Stimulated activated CD4-positive, alpha-beta T cell treated with anti-CD3 and anti-CD28 coated beads, Interleukin-1b, Interleukin-23, amount 100 ng/mL, for 4 hours (primary cell): ENCODE measurements around the gene ZMIZ1.

ENCODE experiments used
- DNase-seq, 2 donors: peaks; one replicate each; pipeline ENCODE4 v3.0.0-alpha.2; 2020; ENCODE audit warnings: low read depth in 2 of 2

The ZMIZ1 gene, protein sequence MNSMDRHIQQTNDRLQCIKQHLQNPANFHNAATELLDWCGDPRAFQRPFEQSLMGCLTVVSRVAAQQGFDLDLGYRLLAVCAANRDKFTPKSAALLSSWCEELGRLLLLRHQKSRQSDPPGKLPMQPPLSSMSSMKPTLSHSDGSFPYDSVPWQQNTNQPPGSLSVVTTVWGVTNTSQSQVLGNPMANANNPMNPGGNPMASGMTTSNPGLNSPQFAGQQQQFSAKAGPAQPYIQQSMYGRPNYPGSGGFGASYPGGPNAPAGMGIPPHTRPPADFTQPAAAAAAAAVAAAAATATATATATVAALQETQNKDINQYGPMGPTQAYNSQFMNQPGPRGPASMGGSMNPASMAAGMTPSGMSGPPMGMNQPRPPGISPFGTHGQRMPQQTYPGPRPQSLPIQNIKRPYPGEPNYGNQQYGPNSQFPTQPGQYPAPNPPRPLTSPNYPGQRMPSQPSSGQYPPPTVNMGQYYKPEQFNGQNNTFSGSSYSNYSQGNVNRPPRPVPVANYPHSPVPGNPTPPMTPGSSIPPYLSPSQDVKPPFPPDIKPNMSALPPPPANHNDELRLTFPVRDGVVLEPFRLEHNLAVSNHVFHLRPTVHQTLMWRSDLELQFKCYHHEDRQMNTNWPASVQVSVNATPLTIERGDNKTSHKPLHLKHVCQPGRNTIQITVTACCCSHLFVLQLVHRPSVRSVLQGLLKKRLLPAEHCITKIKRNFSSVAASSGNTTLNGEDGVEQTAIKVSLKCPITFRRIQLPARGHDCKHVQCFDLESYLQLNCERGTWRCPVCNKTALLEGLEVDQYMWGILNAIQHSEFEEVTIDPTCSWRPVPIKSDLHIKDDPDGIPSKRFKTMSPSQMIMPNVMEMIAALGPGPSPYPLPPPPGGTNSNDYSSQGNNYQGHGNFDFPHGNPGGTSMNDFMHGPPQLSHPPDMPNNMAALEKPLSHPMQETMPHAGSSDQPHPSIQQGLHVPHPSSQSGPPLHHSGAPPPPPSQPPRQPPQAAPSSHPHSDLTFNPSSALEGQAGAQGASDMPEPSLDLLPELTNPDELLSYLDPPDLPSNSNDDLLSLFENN

DNA sequence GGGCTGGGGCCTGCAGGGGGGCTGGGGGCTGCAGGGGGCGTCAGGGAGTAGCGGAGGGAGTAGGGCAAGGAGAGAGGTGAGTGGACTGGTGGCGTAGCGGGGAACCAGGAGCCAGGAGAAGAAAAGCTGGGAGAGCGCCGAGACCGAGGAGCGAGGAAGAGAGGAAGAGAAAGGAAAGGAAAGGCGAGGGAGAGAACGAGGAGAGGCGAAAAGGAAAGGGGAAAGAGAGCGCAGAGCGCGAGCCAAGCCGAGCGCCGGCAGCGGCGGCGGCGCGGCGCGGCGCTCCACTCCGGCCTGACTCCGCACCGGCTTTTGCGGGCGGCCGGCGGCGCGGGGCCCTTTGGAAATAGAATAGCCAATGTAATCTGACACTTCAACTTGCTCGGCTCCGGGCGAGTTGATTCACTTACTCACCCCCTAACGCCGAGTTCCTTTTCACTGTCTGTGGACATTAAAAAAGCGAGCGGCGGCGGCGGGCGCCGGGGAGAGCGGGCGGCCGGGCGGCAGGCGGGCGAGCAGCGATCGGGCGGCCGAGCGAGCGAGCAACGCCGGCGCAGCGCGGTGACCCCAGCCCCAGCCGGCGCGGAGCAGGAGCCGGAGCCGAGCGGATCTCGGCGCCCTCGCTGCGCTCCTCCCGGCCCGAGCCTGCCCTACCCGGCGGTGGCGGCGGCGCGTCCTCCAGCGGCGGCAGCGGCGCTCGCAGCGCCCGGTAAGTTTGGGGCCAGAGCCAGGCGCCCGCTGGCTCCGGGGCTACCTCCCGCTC, at the start of gene ZMIZ1:
Gene ZMIZ1, plus strand, starts transcription at position 405 of the 763 bp plus-strand sequence. CDS start 132,667 bp downstream, outside the sequence.
- DNase-seq = peak; percentile 59 to 73

DNA sequence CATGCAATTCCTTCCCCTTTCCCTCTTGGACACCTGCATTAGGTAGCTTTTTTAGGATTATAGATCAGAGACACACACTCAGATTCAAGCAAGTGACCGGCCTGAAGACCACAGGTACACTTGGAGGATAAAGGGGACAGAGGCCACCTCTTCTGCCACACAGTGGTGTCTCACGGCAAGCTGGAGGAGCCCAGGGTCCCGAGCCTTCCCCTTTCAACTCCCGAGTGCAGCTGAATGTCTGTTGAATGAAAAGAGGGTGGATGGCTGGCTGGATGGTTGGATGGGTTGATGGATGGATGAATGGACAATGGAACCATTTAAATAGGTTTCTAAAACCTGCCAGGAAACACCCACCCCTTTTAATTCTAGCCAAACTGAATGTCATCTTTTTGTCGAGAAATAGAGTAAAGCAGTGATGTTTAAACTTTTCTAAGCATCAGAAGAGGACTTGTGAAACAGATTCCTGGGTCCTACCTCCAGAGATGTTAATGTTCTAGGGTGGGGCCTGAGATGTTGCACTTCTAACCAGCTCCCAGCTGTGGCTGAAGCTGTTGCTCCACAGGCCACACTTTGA, 49.2 kb upstream of the ZMIZ1 start:
- DNase-seq = no peak

DNA sequence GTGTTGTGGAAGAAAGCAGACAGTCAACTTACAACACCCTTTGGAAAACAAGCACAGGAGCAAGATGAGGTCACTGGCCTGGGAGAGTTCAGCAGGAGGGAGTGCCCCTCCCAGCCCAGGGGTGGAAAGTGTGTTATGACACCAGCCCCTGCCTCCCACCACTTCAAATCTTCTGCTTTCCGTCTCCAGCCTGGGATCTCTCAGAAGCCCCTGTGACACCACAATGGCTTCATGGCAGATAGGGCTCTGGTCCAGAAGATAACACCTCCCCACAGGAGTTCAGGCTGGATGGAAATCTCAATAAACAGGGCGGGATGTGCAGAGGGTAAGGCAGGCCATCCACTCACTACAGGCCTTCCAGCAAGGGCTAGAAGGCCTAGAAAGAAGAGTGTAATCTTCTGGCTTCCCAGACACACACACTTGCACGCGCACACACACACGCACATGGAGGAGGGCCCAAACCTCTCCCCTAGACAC, 48.7 kb upstream of the ZMIZ1 start:
- no peak for DNase-seq

DNA sequence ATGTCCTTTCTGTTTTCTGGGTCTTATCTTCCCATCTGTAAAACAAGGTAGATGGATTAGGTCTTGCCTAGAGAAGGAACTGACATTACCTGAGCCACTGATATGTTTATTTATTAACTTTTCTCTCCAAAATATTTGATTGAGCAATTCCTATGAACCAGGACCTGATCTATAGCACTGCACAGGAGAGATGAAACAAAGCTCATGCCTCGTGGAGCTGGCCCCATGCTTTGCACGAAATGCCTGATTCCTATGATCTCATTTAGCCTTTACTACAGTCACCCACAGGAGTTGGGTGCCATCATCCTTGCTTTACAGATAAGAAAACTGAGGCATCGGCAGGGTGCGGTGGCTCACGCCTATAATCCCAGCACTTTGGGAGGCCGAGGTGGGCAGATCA, 48.2 kb upstream of the ZMIZ1 start:
- DNase-seq = no peak

DNA sequence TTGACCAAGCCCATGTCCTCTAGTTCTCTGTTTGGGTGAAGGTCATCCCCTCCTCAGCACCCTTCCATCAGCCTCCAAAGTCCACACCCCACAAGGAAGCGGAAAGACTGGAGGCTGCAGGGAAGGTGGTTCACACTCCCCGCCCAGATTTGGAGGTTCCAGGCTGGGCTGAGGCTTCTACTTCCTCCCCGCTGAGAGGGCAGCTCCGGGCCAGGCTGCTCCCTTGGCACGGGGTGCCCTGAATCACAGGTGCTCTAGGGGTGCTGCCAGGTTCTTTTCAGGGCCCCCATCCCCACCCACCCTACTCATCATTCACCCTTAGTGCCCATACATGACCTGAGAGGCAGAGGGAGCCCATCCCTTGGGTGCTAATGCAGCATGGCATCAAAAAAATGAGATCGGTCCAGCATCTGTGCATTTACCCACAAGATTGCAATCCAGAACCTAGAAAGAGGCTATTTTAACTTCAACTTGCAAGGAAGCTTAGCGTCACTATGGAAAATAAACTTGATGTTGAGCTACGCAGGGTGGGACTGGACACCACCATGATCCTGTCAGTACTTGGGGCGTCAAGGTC, 47.3 kb upstream of the ZMIZ1 start:
- no peak for DNase-seq

DNA sequence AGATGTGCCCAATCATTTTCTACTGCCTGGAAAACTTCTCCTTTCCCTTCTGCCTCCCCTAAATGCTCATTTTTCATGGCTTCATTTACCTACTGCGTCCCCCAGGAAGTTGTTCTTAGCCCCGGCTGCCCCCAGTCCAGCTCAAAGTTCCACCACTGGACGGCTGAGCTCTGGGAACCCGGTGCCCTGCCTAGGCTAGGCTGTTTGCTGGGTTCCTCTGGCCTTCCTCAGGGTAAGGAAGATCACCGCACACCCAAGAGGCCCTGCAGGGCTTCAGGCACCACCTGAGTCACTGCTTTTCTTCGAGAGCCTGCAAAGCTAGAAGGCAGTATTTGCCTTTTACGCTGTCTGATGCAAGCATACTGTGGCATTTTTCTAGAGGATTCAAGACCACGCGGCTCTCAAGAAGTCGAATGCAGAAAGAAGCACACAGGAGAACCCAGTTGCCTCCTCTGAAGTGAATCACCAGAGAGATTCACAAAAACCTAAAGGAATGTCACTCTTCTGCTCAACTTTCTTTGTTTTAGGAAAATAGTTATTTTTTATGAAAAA, 46.7 kb upstream of the ZMIZ1 start:
- no peak for DNase-seq

DNA sequence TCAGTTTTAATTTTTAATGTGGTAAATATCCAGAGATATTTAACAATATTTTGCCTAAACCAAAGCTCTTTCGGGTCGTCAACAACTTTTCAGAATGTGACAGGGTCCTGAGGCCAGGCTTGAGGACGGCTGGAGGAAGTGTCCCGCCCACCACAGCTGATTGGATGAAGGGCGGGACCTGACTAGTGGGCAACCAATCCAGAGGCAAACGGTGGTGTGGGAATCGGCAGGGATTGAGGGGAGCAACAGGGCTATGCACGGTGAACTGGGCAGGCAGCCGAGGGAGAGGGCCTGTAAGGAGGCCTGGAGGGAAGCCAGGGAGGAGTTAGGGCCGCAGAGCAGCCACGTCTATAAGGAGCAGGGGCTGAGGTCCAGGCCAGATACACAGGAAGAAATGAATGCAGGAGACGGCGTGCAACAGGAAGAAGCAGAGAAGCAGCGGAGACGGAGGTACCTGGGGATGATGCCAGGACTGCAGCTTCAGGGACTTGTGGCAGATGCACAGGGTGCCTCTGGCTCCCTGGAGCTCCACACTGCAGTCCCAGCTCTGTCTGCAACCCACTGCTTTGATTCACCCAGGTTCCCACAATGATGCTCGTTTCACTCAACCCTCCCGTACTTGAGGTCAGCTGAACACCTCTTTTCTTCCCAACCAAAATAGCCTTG, 46.1 kb upstream of the ZMIZ1 start:
- DNase-seq = no peak

DNA sequence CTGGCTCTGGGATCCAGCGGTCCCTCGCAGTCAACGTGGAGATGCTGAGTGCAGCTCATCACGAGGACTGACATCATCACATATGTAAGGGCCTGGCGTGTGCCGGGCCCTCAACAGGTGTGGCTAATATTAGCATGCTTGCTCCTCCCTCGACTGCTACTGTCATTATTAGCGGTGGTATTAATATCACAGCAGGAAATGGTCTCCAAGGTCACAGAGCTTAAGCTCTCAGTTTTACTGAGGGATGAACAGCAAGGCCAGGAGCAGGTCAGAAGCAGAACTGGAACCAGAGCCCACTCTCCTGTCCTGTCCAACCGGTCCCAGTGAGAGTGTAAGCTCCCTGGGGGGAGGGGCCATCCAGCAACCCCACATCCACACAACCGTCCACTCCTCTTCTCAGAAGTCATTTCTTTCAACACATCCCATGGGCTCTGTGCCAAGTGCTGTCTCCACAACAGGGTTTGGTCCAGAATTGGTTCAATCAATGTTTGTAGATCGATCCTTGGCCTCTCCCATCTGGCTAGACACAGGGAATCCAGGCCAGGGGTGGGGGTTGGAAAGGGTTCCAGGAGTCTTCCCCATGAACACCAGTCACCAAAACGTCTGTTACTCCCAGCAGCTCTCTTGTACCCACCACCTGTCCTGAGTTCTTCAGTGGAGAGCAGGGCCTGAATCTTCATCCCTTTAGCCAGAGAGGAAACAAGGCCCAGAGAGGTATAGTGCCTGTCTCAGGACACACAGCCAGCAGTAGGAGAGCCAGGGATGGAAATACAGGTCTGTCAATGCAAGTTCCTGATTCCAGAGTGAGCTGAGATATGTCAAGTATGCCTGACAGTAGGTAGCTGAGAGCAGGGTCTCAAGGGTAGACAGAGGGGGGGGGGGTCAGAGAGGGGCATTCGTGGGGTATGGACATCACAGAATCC, 45.3 kb upstream of the ZMIZ1 start:
- no peak for DNase-seq

DNA sequence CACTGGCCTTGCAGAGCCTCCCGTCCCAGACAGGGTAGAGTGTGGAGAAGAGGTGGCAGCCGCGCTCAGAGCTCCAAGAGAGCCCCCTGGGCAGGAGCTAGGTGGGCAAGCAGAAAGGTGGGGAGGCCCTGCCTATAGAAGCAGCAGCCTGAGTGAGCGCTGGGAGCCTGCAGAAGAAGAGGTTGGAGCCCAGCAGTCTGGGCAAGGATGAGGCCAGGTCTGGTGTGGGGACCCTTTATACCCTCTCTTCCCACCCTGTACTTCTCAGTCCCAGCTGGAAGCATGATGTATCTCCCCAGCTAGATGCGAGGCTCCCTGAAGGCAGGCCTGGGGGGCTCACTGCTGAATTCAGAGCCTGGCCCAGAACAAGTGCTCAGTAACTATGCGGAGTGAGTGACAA, 44.5 kb upstream of the ZMIZ1 start:
- DNase-seq = no peak

DNA sequence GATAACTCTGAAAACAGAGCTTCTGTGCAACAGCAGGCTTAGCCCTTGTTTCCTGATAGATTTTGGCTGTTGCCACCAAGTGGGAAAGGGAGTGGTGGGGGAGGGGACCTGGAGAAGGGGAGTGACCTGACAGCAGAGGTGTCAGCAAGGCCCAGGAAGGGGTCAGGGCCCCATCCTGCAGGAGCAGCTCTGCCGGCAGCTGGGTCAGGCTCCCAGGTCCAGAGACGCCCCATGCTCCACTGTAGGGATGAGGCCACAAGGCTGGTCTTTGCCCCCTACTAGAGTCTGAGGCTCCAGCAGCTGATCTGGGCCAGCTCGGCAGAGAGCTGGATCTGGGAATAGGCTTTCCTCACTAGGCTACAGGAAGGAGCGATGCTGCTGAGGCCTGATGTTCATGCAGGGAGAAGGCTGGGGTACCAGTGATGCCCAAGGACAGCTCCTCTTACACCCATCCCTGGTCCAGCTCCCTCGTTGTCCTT, 44.0 kb upstream of the ZMIZ1 start:
- DNase-seq = no peak

DNA sequence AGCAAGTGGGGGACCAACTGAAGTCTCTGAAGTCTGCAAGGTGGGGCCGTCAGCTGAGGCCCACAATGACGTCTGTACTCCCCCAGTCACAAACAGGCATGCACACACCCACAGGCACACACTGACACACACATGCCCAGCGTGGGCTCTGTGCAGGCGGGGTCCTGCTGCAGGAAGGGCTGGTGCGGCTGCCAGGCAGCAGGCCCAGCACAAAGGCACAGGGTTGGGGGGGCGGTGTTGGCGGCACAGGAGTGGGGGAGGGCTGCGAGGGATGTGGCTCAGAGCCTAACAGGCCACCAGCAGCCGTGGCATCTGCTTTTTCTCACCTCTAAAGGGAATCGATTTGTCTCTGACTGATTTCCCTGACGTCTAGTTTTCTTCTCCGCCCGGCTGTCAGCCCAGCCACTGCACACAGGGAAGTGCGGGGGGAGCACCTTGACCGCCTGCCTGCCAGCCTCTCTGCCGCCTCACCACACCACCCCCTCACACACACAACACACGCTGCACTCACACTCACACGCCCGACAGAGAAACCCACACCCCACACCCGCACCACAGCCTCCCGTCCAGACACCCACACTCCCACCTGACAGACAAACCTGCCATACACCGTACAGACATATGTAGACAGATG, 43.5 kb upstream of the ZMIZ1 start:
- DNase-seq = no peak

DNA sequence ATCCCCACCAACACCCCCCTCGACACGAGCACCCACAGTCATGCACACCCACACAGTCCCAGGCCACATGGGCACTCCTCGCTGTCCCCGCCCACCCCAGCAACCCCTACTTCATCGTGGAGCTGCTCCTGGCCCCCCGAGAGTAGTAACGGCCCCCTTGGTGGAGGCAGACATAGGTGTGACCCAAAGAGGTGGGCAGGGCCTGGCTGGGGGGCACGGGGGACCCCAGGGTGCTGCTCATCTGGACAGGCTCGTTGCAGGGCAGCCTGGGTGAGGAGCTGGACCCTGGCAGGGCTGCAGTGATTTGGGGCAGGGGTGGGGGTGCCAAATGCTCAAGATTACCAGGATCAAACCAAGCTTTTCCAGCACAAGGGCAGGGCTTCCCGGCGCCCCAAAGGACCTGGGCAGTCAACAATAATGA, 42.4 kb upstream of the ZMIZ1 start:
- no peak for DNase-seq

DNA sequence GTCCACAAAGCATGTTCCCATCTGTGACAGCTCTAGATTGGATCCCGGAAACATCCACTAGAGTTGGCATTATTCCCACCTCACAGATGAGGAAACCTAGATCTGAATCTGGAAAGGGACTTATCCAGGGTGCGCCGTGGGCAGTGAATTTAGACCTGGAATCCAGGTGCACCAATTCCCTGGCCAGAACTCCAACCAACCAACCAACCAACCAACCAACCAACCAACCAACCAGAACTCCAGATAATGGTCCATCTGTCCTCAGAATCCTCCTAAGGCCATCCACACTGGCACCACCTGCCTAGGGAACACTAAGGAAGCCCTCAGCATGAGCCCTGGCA, 42.0 kb upstream of the ZMIZ1 start:
- no peak for DNase-seq

DNA sequence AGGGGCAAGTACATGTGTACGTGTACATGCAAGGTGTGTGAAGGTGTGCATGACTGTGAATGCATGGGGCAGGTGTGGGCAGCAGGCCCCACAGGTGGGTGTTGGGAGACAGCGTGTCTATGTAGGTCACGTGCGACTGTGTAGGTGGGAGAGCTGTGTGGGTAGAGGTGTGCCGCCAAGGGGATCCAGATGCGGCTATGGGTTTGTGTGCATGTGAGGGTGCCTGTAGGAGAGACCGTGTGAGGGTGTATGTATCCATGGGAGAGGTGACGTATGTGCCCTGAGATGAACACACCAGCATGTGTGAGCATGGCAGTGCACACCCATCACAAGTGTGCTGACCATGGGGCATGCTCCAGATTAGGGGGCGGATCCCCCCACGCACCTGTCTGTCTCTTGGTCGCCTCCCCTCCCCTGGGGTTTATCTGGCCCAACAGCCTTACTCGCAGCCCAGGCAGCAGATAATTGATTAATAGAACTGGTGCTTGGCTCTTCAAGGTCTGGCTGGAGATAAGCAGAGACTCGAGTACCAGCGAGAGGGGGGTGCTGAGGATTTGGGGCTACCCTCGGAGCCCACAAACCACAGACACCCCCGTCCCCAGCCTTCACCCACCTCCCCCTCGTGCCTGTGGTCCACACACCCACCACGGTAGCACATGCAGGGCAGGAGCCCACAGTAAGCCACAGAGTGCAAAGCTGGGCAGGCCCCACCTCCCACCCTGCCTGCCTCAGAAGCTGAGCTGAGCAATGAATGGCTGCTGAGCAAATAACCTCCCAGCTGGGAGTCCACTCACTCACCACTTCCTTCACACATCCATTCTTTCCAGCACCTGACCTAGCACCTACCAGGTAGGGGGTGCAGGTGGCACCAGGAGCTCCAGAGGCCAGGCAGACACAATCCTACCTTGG, 41.4 kb upstream of the ZMIZ1 start:
- DNase-seq = no peak

DNA sequence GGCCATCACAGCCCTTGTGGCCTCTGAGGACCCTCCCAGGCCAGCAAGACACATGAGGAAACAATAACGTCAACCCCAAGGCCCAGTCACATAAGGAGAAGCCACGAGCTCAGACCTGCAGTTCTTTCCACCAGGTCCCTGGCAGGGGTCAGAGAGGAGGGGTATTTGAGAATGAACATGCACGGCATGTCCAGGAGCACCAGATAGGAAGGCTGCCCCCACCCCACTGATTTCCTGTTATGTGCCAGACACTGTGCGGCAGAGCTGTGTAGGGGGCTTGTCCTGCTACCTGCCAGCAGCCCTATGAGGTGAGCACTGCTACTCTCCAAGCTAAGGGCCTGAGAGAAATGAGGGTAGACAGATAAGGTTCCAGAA, 40.7 kb upstream of the ZMIZ1 start:
- DNase-seq = no peak

DNA sequence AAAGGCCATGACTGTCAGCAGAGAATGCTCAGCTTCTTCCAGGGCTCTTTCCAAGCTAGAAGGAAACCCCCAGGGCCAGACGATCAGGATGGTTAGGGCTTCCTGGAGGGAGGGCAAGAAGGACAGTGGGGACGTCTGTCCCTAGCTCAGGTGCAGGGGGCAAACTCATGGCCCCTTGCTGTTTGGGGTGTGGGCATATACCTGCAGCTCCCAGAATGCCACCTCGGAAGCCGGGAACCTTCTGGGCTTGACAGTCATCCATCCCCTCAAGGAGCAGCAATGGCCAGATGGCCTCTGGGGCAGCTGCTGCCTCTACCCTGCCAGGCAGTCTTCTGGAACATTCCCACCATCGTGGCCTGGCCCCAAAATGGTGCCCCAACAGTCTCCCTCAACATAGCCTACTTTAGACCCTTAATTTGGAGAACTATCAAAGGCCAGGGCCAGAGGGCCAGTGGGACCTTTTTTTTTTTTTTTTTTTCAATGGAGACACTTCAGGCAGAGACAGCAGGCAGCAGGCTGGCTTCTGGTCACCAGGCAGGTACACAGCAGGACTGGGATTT, 40.2 kb upstream of the ZMIZ1 start:
- no peak for DNase-seq
